SK-N-SH treated with all-trans-retinoic acid at 6 μM for 48 hours (cell line): Measurements from ENCODE around the gene SMC4.

Experiments
- ATAC-seq: fragments of 200-7000 bp; cut with Tn5 transposase; 3 replicates; pipeline ENCODE4 v1.9.1; 2020; ENCODE audit warnings: mild to moderate bottlenecking, moderate library complexity
- BACH2 ChIP-seq: fragments of 250-450 bp; sonication (Bioruptor Pico); IDR thresholded peaks from 2 replicates; pipeline ENCODE4 v1.9.0; 2021; ENCODE audit warnings: mild to moderate bottlenecking, borderline replicate concordance
- ESRRG ChIP-seq: fragments of 250-450 bp; sonication (Bioruptor Pico); IDR thresholded peaks from 2 replicates; pipeline ENCODE4 v1.6.1; 2021; ENCODE audit warnings: mild to moderate bottlenecking
- GLIS3 ChIP-seq: fragments of 250-450 bp; sonication (Bioruptor Pico); IDR thresholded peaks from 2 replicates; pipeline ENCODE4 v1.5.0; 2020; ENCODE audit warnings: mild to moderate bottlenecking, moderate library complexity
- ISL1 ChIP-seq: fragments of 250-450 bp; sonication (Bioruptor Pico); IDR thresholded peaks from 2 replicates; pipeline ENCODE4 v2.1.2; 2022; ENCODE audit warnings: mild to moderate bottlenecking, moderate library complexity
- OSR1 ChIP-seq: fragments of 250-450 bp; sonication (Bioruptor Pico); IDR thresholded peaks from 2 replicates; pipeline ENCODE4 v1.8.0; 2022; ENCODE audit warnings: moderate library complexity, mild to moderate bottlenecking, inconsistent platforms
- PATZ1 ChIP-seq: fragments of 250-450 bp; sonication (Bioruptor Pico); IDR thresholded peaks from 2 replicates; pipeline ENCODE4 v1.8.0; 2020; ENCODE audit warnings: mild to moderate bottlenecking, moderate library complexity, borderline replicate concordance
- RARB ChIP-seq: fragments of 250-450 bp; sonication (Bioruptor Pico); IDR thresholded peaks from 2 replicates; pipeline ENCODE4 v1.8.0; 2021; ENCODE audit warnings: mild to moderate bottlenecking, moderate library complexity
- TOX ChIP-seq: fragments of 250-450 bp; sonication (Bioruptor Pico); IDR thresholded peaks from 2 replicates; pipeline ENCODE4 v1.8.0; 2021; ENCODE audit warnings: mild to moderate bottlenecking, moderate library complexity, borderline replicate concordance
- TSHZ2 ChIP-seq: fragments of 250-450 bp; sonication (Bioruptor Pico); IDR thresholded peaks from 2 replicates; pipeline ENCODE4 v1.5.0; 2020; ENCODE audit warnings: mild to moderate bottlenecking, moderate library complexity
- ZC3H10 ChIP-seq: fragments of 250-450 bp; sonication (Bioruptor Pico); IDR thresholded peaks from 2 replicates; pipeline ENCODE4 v1.5.1; 2021; ENCODE audit warnings: mild to moderate bottlenecking, moderate library complexity
- ZFP3 ChIP-seq: fragments of 250-450 bp; sonication (Bioruptor Pico); IDR thresholded peaks from 2 replicates; pipeline ENCODE4 v1.5.0; 2020; ENCODE audit warnings: mild to moderate bottlenecking, moderate library complexity
- ZFP30 ChIP-seq: fragments of 450-650 bp; formaldehyde crosslinking; IDR thresholded peaks from 2 replicates; pipeline ENCODE4 v1.5.0; 2022; ENCODE audit warnings: mild to moderate bottlenecking, moderate library complexity
- TF ChIP-seq, protein P1 (sequence below): fragments of 250-450 bp; sonication (Bioruptor Pico); IDR thresholded peaks from 2 replicates; pipeline ENCODE4 v1.8.0; 2021; ENCODE audit warnings: low read depth, mild to moderate bottlenecking, moderate library complexity, borderline replicate concordance

SMC4 gene

DNA sequence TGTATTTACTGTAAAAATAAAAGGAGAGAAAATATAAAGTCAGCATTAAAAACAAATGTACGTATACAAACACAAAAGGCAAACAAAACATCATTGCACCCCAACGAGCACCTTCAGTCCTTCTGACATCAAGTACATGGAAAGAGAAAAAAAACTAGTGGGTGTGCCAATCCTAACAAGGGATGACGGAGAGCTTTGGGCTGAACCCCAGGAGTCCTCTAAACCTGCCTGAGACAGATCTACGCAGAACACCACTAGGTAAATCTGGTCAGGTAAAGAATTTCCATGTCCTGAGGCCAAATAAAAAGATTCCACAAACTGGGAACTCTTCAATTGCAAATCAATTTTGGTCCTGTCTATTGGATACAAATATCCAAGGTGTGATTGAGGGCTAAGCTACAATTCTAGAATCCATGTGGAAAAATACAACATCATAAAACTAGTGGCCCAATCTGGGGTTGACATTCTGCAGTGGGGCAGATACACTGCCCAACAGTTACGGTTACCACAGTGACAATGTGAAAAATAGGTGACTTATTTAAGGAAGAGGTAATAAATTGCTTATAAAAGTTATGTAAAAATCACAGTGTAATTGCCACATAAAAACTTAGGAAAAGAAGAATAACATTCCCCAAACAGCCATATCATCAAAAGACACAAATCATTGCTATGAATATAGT, 14.7 kb upstream of the SMC4 start:
- TF ChIP-seq RARB (CRISPR knock-in tag) (no peak), ZFP30 (CRISPR knock-in tag) (no peak), TSHZ2 (CRISPR knock-in tag) (no peak), ESRRG (CRISPR knock-in tag) (no peak), BACH2 (CRISPR knock-in tag) (no peak)
- TF ChIP-seq, all 23 proteins: peak for 0
- ATAC-seq = no peak

DNA sequence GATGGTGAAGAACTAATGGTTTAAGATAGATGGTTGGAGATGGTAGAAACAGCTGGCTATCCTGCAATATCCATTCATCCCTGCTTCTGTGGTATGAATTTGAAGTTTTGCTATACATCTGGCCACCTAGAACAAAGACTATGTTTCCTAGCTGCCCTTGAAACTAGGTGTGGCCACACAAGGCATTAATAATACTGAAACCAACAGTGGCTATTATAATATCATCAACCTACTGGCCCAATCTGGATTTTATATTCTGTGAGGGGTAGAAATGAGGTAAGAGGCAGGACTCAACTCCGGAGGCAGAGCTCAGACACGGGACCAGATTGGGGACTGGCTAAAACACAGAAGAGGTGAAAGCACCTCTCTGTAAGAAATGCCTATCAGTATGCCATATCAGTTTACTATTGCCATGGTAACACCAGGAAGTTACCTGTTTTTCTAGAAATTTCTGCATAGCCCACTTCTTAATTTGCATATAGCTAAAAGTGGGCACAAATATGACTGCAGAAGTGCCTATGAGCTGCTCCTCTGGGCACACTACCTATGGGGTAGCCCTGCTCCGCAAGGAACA, 8.8 kb upstream of the SMC4 start:
- TF ChIP-seq, protein P1, sequence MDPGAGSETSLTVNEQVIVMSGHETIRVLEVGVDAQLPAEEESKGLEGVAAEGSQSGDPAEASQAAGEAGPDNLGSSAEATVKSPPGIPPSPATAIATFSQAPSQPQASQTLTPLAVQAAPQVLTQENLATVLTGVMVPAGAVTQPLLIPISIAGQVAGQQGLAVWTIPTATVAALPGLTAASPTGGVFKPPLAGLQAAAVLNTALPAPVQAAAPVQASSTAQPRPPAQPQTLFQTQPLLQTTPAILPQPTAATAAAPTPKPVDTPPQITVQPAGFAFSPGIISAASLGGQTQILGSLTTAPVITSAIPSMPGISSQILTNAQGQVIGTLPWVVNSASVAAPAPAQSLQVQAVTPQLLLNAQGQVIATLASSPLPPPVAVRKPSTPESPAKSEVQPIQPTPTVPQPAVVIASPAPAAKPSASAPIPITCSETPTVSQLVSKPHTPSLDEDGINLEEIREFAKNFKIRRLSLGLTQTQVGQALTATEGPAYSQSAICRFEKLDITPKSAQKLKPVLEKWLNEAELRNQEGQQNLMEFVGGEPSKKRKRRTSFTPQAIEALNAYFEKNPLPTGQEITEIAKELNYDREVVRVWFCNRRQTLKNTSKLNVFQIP = no peak
- no peak for TF ChIP-seq PATZ1 (CRISPR knock-in tag)
- TF ChIP-seq ZFP3 (CRISPR knock-in tag) = no peak
- TF ChIP-seq ISL1 (CRISPR knock-in tag) = no peak
- no peak for TF ChIP-seq TOX (CRISPR knock-in tag)
- TF ChIP-seq ESRRG (CRISPR knock-in tag) = no peak
- TF ChIP-seq GLIS3 (CRISPR knock-in tag) = no peak
- TF ChIP-seq TSHZ2 (CRISPR knock-in tag) = no peak
- TF ChIP-seq BACH2 (CRISPR knock-in tag) = no peak
- no peak for TF ChIP-seq RARB (CRISPR knock-in tag)
- TF ChIP-seq OSR1 = no peak
- ATAC-seq = no peak

- no peak for ATAC-seq
- TF ChIP-seq TSHZ2 (CRISPR knock-in tag) = no peak
- TF ChIP-seq ZC3H10 (CRISPR knock-in tag) = no peak
These were observed 6.7 kb upstream of the SMC4 start for GRCh38 chr3:160392798-160393197.
